HCT116 (cell line): ENCODE results near the gene C10orf143. TPM values are rescaled to one million over a fixed set of nuclear protein-coding genes. Genes with fewer than 3 reads are reported as not detected.

ENCODE experiments used
- ATAC-seq: fragments of 200-7000 bp; cut with Tn5 transposase; 2 replicates; pipeline ENCODE4 v1.9.1; 2020; ENCODE audit warnings: mild to moderate bottlenecking, moderate library complexity
- BruUV-seq: library from RNA; stranded (reverse); fragments of 400-500 nt; replicated peaks from 2 replicates; lab custom pipeline; 2021; lab: Mats Ljungman, UMichigan
- CTCF ChIA-PET: fragments of 300-600 bp; sonication (Branson Sonifier 250); formaldehyde crosslinking; loops from one replicate; lab custom pipeline; 2021; ENCODE audit warnings: antibody characterized with exemption; lab: Charles Lee
- POLR2A ChIA-PET: fragments of 300-600, 350-600 bp; sonication (Branson Sonifier 250); formaldehyde crosslinking; loops from one replicate; lab custom pipeline; 2021; ENCODE audit warnings: antibody characterized with exemption; lab: Charles Lee
- RAD21 ChIA-PET, 2 experiments: fragments of 300-600 bp; sonication (Branson Sonifier 250); formaldehyde crosslinking; loops; one replicate each; lab custom pipeline; 2023; ENCODE audit warnings: low total read pairs in 2 of 2; ENCODE audit not compliant: uncharacterized antibody in 2 of 2, unreplicated experiment in 2 of 2, low non-redundant PET in 1 of 2; lab: Charles Lee
- DNase-seq: peaks from one replicate; pipeline ENCODE4 v3.0.0-alpha.2; 2010; ENCODE audit warnings: low read depth, low spot score
- H2AFZ ChIP-seq: fragments of 200-600 bp; shearing (Covaris generic), sonication (generic); 2 replicates; pipeline ENCODE4 v1.6.1; 2017; ENCODE audit warnings: low read depth, mixed run types, mixed read lengths, antibody characterized with exemption, low read length; ENCODE audit not compliant: poor library complexity, severe bottlenecking
- H3K27ac ChIP-seq: 2 replicates; pipeline ENCODE4 v1.5.1; 2012; ENCODE audit warnings: low read depth, low read length
- H3K27me3 ChIP-seq: fragments of 200-600 bp; sonication (generic); 2 replicates; pipeline ENCODE4 v1.6.1; 2016; ENCODE audit warnings: mixed run types, low read length, mixed read lengths; ENCODE audit not compliant: insufficient read depth
- H3K36me3 ChIP-seq, 2 experiments: fragments of 200-500 bp in 1 of 2; fragments of 200-600 bp in 1 of 2; sonication (Bioruptor generic) in 1 of 2; sonication (generic) in 1 of 2; 2 replicates each; pipeline versions ENCODE4 v1.5.1 to v1.6.1; 2014 to 2016; ENCODE audit warnings: low read length in 2 of 2, inconsistent platforms in 1 of 2, mixed read lengths in 1 of 2, mixed run types in 1 of 2; ENCODE audit not compliant: insufficient read depth in 2 of 2, control insufficient read depth in 1 of 2
- H3K4me1 ChIP-seq, 2 experiments: fragments of 200-600 bp in 1 of 2; sonication (generic) in 1 of 2; 2 replicates each; pipeline versions ENCODE4 v1.5.1 to v1.6.1; 2012 to 2017; ENCODE audit warnings: low read length in 2 of 2, inconsistent platforms in 1 of 2, mild to moderate bottlenecking in 1 of 2, mixed read lengths in 1 of 2, mixed run types in 1 of 2, moderate library complexity in 1 of 2; ENCODE audit not compliant: insufficient read depth in 2 of 2, control insufficient read depth in 1 of 2
- H3K4me2 ChIP-seq: fragments of 200-600 bp; sonication (generic); 2 replicates; pipeline ENCODE4 v1.6.1; 2017; ENCODE audit warnings: mixed run types, low read length, mixed read lengths
- H3K4me3 ChIP-seq, 2 experiments: fragments of 200-600 bp in 1 of 2; sonication (generic) in 1 of 2; replicated peaks in 1 of 2; 2 replicates each; pipeline ENCODE4 v1.5.1; 2011 to 2016; ENCODE audit warnings: low read length in 2 of 2, control low read depth in 1 of 2, low read depth in 1 of 2, mild to moderate bottlenecking in 1 of 2, mixed read lengths in 1 of 2, mixed run types in 1 of 2
- H3K79me2 ChIP-seq: fragments of 200-600 bp; sonication (generic); 2 replicates; pipeline ENCODE4 v1.6.1; 2017; ENCODE audit warnings: mild to moderate bottlenecking, mixed run types, low read length, moderate library complexity, mixed read lengths; ENCODE audit not compliant: insufficient read depth
- H3K9ac ChIP-seq: fragments of 200-600 bp; sonication (generic); 2 replicates; pipeline ENCODE4 v1.6.1; 2016; ENCODE audit warnings: low read length, mixed read lengths
- H3K9me2 ChIP-seq: fragments of 200-600 bp; sonication (generic), shearing (Covaris generic); 2 replicates; pipeline ENCODE4 v1.6.1; 2017; ENCODE audit warnings: mixed run types, mild to moderate bottlenecking, moderate library complexity; ENCODE audit not compliant: insufficient read depth
- H3K9me3 ChIP-seq, 2 experiments: fragments of 200-500 bp in 1 of 2; fragments of 200-600 bp in 1 of 2; sonication (Bioruptor generic) in 1 of 2; sonication (generic) in 1 of 2; 2 replicates each; pipeline ENCODE4 v1.6.1; 2014 to 2017; ENCODE audit warnings: low read length in 2 of 2, mixed read lengths in 2 of 2, inconsistent platforms in 1 of 2, low read depth in 1 of 2, mild to moderate bottlenecking in 1 of 2, mixed run types in 1 of 2, moderate library complexity in 1 of 2; ENCODE audit not compliant: control insufficient read depth in 1 of 2, insufficient read depth in 1 of 2
- H4K20me1 ChIP-seq: fragments of 200-600 bp; sonication (generic), shearing (Covaris generic); 2 replicates; pipeline ENCODE4 v1.6.1; 2017; ENCODE audit warnings: mixed run types, mild to moderate bottlenecking, moderate library complexity; ENCODE audit not compliant: insufficient read depth
- EGR1 ChIP-seq: IDR thresholded peaks from 2 replicates; pipeline ENCODE4 v1.6.1; 2012; ENCODE audit warnings: low read depth
- EZH2 ChIP-seq: fragments of 200-600 bp; sonication (generic); IDR thresholded peaks from 2 replicates; pipeline ENCODE4 v1.6.1; 2017; ENCODE audit warnings: antibody characterized with exemption, mixed run types
- EZH2phosphoT487 ChIP-seq: fragments of 200-600 bp; IDR thresholded peaks from 2 replicates; pipeline ENCODE4 v1.6.1; 2018; ENCODE audit warnings: antibody characterized with exemption, borderline replicate concordance
- JUND ChIP-seq: IDR thresholded peaks from 2 replicates; pipeline ENCODE4 v1.6.1; 2012
- MAX ChIP-seq: IDR thresholded peaks from 2 replicates; pipeline ENCODE4 v1.6.1; 2012
- POLR2A ChIP-seq: IDR thresholded peaks from 2 replicates; pipeline ENCODE4 v1.7.0; 2011; ENCODE audit warnings: borderline replicate concordance; ENCODE audit not compliant: insufficient read depth, insufficient read length; ENCODE audit errors: extremely low read depth
- POLR2AphosphoS5 ChIP-seq: IDR thresholded peaks from 2 replicates; pipeline ENCODE4 v1.6.1; 2011; ENCODE audit warnings: mild to moderate bottlenecking, low read depth, low read length, moderate library complexity
- SIN3A ChIP-seq: IDR thresholded peaks from 2 replicates; pipeline ENCODE4 v1.6.1; 2012; ENCODE audit warnings: low read depth
- SP1 ChIP-seq: IDR thresholded peaks from 2 replicates; pipeline ENCODE4 v1.6.1; 2012; ENCODE audit warnings: low read depth
- SRF ChIP-seq: IDR thresholded peaks from 2 replicates; pipeline ENCODE4 v1.6.1; 2012; ENCODE audit warnings: low read depth
- TCF7L2 ChIP-seq: IDR thresholded peaks from 2 replicates; pipeline ENCODE4 v1.7.0; 2011; ENCODE audit warnings: borderline replicate concordance, inconsistent platforms; ENCODE audit not compliant: insufficient read depth, insufficient read length; ENCODE audit errors: extremely low read depth
- ZNF274 ChIP-seq: fragments of 200-500 bp; sonication (Bioruptor generic); IDR thresholded peaks from 2 replicates; pipeline ENCODE4 v1.6.1; 2014; ENCODE audit warnings: mild to moderate bottlenecking, low read depth, low read length, inconsistent platforms
- intact Hi-C: fragments of 100-400 bp; cut with micrococcal nuclease; formaldehyde crosslinking; loops from 2 replicates; pipeline ENCODE4 v1.10.0; 2022
- total RNA-seq: library from RNA; stranded (reverse); gene quantifications from one replicate; pipeline ENCODE4 v1.2.1, GENCODE V29; 2021; ENCODE audit not compliant: unreplicated experiment
- TF ChIP-seq, protein P1 (sequence below), 3 experiments: fragments of 200-600 bp in 1 of 3; sonication (generic) in 1 of 3; IDR thresholded peaks in 2 of 3; conservative IDR thresholded peaks in 1 of 3; 2 replicates each; pipeline ENCODE4 v1.5.1; 2012 to 2017; ENCODE audit warnings: low read depth in 2 of 3, low read length in 2 of 3, antibody characterized with exemption in 1 of 3, borderline replicate concordance in 1 of 3, control low read depth in 1 of 3, mild to moderate bottlenecking in 1 of 3, mixed read lengths in 1 of 3, mixed run types in 1 of 3, moderate library complexity in 1 of 3; ENCODE audit not compliant: insufficient read depth in 1 of 3
- TF ChIP-seq, protein P2 (sequence below): IDR thresholded peaks from 2 replicates; pipeline ENCODE4 v1.6.1; 2012

The C10orf143 gene
- total RNA-seq, 1 experiment from 2014 or later = 0.66 TPM

DNA sequence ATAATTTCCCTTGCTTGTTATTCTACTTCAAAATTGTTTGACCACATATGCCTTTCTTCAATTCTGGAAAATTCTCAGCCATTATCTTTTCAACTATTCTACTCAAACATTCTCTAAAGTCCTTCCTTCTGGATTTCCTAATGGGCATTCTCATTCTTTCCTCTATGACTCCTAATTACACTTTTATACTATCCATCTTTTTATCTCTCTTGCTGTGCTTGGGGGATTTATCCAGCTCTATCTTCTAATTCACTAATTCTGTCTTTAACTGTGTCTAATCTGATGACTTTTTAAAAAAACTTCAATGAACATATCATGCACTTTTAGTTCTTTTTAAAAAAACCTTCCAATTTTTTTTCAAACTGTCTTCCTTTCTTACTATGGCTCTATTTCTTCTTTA, 38.4 kb downstream of the C10orf143 start:
- intact Hi-C loops = no loop called here
- H3K9me3 ChIP-seq = no peaks in the 10 kb centered on the region
- ChIA-PET CTCF (no interaction called here), POLR2A (no interaction called here), RAD21 (no interaction called here)
- no peak overlapping the region for H3K27ac ChIP-seq
- BruUV-seq = no TSS peak
- H3K27me3 ChIP-seq = peaks cover 9% of the 10 kb centered on the region; the same call in 1 of the 2 replicates
- no peak overlapping the region for H2AFZ ChIP-seq
- no peaks in the 10 kb centered on the region for H3K79me2 ChIP-seq
- TF ChIP-seq JUND (no peak), EZH2 (no peak), SRF (no peak), POLR2A (no peak), EZH2phosphoT487 (no peak), EGR1 (no peak), POLR2AphosphoS5 (no peak), MAX (no peak), ZNF274 (no peak), SP1 (no peak), SIN3A (no peak), TCF7L2 (no peak)
- TF ChIP-seq, protein P1, sequence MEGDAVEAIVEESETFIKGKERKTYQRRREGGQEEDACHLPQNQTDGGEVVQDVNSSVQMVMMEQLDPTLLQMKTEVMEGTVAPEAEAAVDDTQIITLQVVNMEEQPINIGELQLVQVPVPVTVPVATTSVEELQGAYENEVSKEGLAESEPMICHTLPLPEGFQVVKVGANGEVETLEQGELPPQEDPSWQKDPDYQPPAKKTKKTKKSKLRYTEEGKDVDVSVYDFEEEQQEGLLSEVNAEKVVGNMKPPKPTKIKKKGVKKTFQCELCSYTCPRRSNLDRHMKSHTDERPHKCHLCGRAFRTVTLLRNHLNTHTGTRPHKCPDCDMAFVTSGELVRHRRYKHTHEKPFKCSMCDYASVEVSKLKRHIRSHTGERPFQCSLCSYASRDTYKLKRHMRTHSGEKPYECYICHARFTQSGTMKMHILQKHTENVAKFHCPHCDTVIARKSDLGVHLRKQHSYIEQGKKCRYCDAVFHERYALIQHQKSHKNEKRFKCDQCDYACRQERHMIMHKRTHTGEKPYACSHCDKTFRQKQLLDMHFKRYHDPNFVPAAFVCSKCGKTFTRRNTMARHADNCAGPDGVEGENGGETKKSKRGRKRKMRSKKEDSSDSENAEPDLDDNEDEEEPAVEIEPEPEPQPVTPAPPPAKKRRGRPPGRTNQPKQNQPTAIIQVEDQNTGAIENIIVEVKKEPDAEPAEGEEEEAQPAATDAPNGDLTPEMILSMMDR (IDR thresholded peaks at IDR 0.05 in 2 of 3, conservative IDR thresholded peaks at IDR 0.05 in 1 of 3; ENCODE audit: borderline replicate concordance in 1 of 3, insufficient read depth in 1 of 3, low read depth in 2 of 3, low read length in 2 of 3) = no peak
- TF ChIP-seq, protein P2, sequence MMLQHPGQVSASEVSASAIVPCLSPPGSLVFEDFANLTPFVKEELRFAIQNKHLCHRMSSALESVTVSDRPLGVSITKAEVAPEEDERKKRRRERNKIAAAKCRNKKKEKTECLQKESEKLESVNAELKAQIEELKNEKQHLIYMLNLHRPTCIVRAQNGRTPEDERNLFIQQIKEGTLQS = no peak
- H3K4me3 ChIP-seq = no peak overlapping the region
- no peak for ATAC-seq
- no peak overlapping the region for H3K4me2 ChIP-seq
- H3K9me2 ChIP-seq = no peaks in the 10 kb centered on the region
- no peaks in the 10 kb centered on the region for H3K36me3 ChIP-seq
- H3K4me1 ChIP-seq = no peaks in the 10 kb centered on the region
- no peak overlapping the region for H3K9ac ChIP-seq
- DNase-seq = no peak
- H4K20me1 ChIP-seq = no peaks in the 10 kb centered on the region
